GM18870 (cell line): ENCODE data around the gene ZNF765.
"Not testable (repeated sequence)": the region's sequence is repeated elsewhere in the genome, so short reads cannot be mapped to it uniquely, and the experiment has no call there.

Source experiments
- ATAC-seq: cut with Tn5 transposase; IDR thresholded peaks from one replicate; pipeline ENCODE4 v1.9.1; 2021; ENCODE audit warnings: moderate library complexity; ENCODE audit not compliant: unreplicated experiment

The ZNF765 gene

DNA sequence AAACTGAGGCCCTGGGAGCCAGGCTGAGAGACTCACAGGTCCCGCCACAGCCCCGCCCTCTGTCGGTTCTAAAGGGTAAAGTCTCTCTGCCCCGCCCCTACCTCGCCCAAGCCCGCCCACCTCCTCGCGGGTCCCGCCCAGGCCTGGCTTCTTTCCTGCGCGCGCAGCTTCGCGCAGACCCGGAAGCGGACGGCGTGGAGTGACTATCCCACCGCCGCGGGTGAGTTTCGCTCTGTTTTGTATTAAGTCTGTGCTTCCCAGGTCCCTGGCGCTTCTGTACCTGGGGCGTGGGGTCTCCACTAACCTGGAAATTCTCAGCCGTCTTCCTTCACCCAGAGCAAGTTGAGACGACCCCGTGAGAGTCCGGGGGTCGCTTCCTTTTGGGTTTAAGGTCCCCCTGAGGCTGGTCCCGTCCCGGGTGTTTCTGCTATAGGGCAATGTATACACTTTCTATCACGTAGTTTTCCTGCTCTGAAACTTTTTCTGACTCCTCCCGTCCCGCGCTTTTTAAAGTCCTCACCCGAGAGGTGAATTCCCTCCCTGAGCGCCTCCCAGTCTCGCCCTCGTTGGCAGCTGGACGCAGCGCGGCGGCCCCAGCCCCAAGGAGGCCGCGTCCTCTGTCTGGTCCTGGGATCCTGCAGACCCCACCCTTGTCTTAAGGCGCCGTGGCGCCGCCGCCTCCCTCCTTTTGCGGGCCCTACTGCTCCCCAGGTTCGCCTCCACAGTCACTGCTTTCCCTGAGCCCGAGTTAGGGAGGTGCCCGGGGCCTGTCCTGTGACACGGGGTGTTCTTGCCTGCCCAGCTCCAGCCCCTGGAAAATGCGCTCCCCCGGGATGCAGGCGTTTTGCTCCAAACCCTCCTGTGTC, at the start of gene ZNF765:
Gene ZNF765, plus strand, starts transcription at position 176 of the 866 bp plus-strand sequence. CDS start 2,867 bp downstream, outside the sequence.
- ATAC-seq = peak; percentile 58

DNA sequence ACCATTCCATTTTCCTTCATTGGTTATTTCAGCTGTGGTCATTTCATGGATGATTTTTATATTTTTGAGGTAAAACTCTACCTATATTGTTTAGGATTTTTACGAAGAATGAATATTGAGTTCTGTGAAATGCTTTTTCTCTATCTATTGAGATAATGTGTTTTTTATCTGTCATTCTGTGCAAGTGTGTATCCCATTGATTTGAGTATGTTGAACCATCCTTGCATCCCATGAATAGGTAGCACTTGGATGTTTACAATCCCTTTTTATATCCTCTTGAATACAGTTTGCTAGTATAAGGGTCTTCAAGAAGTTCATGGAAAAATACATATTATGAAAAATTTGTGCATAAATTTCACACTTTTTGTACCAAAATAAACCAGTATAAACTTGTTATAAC, 39.2 kb upstream of the ZNF765 start:
- ATAC-seq = no peak

DNA sequence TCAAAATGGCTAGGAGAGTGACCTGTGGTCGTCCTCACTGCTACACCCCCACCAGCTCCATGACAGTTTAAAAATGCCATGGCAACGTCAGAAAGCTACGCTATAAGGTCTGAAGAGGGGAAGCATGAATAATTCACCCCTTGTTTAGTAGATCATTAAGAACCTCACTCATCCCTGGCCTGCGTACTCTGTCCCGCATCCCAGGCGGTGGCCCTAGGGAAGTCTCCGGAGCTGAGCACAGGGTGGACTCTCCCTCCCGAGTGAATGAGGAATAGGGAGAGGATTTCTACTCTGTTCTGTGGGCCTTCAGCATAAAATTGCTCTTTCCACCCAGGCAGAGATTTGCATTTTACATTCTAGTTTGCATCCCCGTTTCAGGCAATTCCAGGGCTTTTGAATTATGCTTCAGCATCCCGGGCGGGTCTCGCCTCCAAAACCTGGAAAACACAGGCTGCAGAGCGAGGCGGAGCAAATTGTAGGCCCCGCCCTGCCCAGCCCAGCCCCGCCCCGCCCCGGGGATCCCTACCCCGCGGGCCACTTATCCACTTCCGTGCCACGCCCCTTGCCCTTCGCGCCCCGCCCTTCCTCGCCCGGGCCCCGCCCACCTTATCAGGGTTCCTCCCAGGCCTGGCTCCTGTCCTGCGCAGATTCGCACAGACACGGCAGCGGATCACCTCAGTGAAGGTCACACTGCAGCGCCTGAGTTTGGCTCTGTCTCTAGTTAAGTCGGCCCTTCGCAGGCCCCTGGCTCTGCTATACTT, 36.9 kb upstream of the ZNF765 start:
- no peak for ATAC-seq

DNA sequence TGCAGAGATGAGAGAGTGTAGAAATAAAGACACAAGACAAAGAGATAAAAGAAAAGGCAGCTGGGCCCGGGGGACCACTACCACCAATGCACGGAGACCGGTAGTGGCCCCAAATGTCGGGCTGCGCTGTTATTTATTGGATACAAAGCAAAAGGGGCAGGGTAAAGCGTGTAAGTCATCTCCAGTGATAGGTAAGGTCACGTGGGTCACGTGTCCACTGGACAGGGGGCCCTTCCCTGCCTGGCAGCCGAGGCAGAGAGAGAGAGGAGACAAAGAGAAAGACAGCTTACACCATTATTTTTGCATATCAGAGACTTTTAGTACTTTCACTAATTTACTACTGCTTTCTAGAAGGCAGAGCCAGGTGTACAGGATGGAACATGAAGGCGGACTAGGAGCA, 34.9 kb upstream of the ZNF765 start:
- not testable (repeated sequence) for ATAC-seq

DNA sequence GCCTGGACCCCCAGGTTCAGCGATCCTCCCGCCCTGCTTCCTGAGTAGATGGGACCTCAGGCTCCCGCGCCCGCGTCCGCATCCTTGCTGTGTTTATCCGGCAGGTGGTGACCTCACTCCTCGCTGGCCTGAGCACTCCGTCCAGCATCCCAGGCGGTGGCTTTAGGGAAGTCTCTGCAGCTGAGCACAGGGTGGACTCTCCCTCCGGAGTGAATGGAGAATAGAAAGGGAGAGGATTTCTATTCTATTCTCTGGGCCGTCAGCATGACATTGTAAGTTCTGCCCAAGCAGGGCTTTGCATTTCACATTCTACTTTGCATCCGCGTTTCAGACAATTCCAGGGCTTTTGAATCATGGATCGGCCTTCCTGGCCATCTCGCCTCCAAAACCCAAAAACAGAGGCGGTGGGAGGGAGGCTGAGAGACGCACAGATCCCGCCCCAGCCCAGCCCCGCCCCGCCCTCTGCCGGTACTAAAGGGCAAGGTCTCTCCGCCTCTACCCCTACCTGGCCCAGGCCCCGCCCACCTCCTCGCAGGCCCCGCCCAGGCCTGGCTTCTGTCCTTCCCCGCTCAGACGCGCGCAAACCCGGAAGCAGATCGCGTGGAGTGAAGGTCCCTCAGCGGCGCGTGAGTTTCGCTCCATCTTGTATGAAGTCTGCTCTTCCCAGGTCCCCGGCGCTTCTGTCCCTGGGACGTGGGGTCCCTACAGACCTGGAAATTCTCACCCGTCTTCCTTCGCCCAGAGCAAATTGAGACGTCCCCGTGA, 29.6 kb upstream of the ZNF765 start, which contains the start of gene ZNF525:
Gene ZNF525, plus strand, starts transcription at position 572 of the 765 bp plus-strand sequence. CDS start 6,577 bp downstream, outside the sequence.
- ATAC-seq = peak; percentile 73

DNA sequence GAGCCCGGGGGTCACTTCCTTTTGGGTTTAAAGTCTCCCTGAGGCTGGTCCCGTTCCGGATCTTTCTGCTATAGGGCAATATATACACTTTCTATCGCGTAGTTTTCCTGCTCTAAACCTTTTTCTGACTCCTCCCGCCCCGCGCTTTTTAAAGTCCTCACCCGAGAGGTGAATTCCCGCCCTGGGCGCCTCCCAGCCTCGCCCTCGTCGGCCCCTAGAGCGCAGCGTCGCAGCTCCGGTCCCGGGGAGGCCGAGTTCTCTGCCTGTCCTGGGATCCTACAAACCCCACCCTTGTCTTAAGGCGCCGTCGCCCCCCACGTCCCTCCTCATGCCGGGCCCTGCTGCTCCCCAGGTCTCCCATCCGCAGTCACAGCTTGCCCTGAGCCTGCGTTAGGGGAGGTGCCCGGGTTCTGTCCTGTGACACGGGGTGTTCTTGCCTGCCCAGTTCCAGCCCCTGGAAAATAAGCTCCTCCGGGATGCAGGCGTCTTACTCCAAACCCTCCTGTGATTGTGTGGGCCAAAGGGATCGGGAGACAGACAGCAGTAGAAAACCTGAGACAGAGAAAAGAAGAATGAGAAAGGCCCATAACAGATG, 29.0 kb upstream of the ZNF765 start:
- ATAC-seq = peak; percentile 20

DNA sequence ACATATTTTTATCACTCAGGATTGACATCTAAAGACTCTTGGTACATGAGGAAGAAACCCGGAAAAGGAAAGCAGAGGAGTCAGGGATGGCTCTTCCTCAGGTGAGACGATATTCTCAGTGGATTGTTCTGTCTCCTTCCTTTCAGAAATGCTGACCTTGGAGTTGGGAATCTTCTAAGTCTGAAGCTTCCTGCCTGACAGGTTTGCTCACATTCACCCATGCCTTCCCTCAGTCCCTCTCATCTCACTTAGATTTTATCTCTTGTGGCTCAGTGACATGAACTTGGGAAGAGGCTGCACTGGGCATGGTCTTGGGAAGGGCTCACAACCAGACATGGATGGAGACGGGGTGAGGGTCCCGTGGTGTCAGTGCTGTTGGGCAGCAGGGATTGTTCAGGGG, 22.8 kb upstream of the ZNF765 start:
- no peak for ATAC-seq

DNA sequence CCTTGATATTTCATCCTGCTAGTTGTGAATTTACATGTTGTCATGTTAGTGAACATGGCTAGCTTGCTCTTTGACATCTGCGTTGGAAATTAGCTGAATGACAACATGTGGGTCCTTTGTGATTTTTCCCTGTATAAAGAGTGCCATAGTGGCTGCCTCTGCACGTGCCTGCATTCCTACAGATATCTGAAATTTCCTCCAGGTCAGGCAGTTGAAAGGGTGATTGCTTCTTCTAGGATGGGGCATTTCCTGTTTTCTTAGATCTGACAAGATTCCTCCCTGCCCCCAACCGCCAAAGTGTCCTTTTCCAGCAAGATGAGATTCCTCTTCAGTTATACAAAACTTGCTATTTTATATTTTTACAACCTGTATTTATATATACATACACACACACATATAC, 20.7 kb upstream of the ZNF765 start:
- no peak for ATAC-seq

DNA sequence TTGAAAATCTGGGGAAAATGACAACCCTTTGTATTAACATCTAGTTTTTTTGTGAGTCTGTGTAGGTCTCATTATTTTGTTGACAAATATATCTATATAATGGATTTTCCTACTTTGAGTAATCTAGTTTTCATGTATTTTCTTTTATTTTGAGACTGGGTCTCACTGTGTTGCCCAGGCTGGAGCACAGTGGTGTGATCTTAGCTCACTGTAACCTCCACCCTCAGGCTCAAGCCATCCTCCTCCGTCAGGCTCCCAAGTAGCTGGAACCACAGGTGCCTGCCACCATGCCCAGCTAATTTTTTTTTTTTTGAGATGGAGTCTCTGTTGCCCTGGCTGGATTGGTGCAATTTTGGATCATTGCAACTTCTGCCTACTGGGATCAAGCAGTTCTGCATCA, 20.2 kb upstream of the ZNF765 start:
- no peak for ATAC-seq

DNA sequence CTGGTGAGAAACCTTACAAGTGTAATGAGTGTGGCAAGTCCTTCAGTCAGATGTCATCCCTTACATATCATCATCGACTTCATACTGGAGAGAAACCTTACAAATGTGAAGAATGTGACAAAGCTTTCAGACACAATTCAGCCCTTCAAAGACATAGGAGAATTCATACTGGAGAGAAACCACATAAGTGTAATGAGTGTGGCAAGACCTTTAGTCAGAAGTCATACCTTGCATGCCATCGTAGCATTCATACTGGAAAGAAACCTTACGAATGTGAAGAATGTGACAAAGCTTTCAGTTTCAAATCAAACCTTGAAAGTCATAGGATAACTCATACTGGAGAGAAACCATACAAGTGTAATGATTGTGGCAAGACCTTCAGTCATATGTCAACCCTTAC, 13.6 kb upstream of the ZNF765 start:
- no peak for ATAC-seq

DNA sequence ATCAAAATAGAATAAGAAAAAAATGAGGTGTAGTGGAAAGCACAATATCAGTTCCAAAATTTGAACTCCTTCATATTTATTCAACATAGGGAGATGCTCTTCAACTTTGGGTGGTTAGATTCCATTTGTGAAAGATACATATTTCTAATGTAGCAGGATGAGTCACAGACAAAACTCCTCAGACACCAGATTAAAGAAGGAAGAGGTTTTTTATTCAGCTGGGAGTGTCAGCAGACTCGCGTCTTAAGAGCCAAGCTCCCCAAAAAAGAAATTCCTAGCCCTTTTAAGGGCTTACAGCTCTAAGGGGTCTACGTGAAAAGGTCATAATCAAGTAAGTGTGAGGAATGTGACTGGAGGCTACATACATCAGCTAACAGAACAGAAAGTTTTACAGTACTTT, 6.8 kb upstream of the ZNF765 start:
- no peak for ATAC-seq

DNA sequence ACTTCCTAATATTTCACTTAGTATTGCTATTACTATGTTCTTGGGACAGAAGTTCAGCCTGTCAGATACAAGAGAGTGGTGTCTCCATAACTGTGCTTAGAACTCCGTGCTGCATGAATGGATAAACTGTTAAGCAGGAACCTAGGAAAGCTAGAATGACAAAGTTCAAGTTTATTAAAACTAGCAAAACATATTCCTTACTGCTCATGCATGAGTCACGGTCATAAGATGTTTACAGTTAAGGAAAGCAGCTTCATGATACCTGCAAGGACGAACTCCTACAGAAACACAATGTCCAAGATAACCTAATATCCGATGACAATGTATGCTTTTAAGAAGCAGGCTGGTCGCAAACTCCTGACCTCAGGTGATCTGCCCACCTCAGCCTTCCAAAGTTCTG, 6.0 kb upstream of the ZNF765 start:
- ATAC-seq = no peak

DNA sequence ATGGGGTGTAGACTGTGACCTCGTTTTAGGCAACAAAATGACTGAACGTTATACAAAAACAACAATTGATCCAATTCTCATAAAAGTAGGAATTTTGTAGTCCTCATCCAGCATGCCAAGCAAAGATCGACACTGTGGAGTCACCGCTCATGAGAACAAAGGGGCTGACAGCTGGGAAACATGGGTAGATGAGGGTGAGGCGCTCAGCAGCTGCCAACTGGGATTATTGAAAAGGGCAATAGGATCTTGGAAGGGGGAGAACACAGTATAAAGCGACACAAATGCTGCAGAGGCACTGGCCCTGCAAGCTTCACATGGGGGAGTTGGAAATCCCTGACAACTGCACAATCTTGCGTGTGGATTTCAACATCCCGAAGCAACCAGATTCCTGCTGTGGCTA, 5.4 kb upstream of the ZNF765 start:
- no peak for ATAC-seq

DNA sequence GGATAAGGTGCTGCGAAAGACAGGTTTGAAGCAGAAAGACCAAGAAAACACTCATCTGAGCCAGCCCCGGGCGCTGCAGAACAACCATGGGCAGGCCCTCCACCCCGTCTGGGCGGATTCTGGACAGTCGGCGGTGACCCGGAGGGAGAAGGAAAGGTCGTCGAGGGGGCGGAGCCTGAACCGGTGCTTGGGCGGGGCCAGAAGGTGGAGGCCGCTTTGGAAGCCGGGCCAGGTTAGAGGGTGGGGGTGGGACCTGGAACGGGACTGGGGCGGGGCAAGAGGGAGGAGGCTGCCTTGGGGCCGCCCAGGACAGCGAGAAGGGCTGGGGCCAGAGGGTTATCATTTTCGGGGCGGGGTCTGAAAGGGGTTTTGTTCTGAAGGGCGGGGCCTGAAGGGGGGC, 5.0 kb upstream of the ZNF765 start:
- ATAC-seq = no peak

DNA sequence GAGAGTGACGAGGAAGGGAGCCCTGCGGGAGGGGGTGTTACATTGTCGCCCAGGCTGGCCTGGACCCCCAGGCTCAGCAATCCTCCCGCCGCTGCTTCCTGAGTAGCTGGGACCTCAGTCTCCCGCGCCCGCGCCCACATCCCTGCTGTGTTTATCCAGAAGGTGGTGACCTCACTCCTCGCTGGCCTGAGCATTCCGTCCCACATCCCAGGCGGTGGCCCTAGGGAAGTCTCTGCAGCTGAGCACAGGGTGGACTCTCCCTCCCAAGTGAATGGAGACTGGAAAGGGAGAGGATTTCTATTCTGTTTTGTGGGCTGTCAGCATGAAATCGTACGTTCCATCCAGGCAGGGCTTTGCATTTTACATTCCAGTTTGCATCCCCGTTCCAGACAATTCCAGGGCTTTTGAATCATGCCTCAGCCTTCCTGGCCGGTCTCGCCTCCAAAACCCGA, 401 bp upstream of the ZNF765 start:
- no peak for ATAC-seq

DNA sequence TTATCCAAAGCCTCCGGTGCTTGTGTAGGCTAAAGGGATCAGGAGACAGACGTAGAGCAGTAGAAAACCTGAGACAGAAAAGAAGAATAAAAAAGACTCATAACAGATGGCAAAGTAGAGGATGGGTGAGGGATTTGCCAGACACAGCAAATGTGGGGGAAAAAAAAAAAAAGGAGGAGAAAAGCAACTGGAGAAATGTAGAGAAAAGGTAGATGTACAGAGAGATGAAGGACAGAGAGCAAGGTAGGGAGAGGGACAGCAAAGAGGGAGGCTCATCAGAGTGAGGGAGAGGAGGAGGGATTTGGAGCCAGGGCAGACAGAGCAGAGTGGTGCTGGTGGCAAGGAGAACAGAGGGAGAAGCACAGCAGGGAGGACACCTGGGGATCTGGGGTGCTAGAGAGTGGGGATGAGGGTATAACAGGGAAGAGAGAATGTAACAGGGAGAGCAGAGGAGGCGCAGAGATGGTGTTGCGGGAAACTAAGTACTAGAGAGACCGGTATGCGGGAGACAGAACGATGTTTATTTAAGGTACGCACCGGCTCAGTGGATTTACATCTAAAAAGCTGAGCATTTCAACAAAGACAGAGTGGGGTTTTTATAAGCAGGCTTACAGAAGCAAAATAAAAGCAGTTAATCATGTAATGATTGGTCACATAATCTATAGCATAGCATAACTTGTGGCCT, 1.0 kb downstream of the ZNF765 start:
- ATAC-seq = not testable (repeated sequence)

DNA sequence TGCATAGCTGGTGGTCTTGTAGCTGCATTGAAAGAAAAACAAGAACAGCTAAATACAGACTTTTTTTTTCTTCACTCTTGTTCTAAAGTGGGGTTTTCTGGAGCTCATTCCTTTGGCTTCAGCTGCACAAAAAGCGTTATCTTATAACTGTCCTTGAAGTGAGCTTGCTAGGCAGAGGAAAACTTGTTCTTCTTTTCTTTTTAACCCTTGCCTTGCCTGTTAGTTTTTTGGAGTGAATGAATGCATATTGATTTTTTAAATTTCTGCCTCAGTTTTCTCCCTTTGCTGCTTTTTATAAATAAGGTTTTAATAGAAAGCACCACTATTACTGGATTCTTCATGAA, 1.5 kb downstream of the ZNF765 start:
- ATAC-seq = no peak

DNA sequence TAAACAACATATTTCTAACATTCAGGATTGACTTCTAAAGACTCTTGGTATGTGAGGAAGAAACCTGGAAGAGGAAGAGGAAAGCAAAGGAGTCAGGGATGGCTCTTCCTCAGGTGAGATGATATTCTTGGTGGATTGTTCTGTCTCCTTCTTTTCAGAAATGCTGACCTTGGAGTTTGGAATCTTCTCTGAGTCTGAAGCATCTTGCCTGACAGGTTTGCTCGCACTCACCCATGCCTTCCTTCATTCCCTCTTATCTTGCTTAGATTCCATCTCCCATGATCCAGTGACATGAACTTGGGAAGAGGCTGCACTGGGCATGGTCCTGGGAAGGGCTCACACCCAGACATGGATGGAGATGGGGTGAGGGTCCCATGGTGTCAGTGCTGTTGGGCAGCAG, 3.0 kb downstream of the ZNF765 start:
- not testable (repeated sequence) for ATAC-seq

DNA sequence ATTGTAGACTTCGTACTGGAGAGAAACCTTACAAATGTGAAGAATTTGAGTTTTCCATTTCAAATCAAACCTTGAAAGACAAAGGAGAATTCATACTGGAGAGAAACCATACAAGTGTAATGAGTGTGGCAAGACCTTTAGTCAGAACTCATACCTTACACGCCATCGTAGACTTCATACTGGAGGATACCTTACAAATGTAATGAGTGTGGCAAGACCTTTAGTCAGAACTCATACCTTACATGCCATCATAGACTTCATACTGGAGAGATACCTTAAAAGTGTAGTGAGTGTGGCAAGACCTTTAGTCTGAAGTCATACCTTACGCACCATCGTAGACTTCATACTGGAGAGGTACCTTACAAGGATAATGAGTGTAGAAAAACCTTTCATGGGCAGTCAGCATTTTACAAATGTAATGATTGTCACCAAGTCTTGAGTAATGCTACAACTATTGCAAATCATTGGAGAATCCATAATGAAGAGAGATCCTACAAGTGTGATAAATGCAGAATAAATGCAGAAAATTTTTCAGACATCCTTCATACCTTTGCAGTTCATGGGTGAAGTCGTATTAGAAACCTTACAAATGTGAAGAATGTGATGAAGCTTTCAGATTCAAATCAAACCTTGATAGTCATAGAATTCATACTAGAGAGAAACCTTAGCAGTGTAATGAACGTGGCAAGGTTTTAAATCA, 14.7 kb downstream of the ZNF765 start:
- no peak for ATAC-seq
